Superior temporal gyrus (tissue), 1 donor: ENCODE results near the gene C9orf40.

Source experiments
- DNase-seq: peaks from one replicate; pipeline ENCODE4 v3.0.0-alpha.2; 2016; ENCODE audit errors: extremely low spot score

Gene C9orf40

DNA sequence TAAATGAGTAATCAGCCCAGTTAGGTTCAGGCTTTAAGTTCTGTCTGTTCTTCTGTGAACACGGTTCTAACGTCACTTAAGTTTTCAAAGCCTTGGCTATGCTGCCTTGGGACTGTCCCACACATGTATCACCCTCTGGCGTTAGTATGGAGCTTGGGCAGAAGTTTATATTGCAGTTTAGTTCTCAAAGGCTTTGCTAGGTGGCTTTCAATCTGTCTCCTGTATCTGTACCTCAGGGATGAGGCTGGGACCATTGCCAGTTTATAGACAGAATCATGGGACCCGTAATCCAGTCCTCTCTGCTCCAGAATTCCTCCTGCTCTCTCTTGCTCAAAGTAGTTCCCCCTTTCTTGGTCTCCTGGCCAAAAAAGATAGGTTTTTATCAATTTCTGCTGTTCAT lies 12.1 kb downstream of the C9orf40 start:
- DNase-seq: no peak

DNA sequence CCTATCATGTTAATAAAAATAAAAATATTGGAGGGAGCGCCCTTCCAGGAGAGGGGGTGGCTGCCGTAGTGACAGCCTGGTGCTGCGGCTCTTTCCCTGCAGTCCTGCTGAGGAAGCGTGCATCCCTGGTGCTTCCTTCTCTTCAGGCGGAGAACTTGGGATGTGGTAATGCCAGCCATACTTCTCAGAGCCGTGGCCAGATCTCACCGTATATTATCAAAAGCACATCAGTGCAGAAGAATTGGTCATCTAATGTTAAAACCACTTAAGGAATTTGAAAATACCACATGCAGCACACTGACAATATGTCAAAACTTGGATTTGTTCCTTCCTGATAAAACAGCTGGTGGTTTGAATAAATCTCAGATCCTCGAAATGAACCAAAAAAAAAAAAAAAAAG lies 17.7 kb downstream of the C9orf40 start:
- no peak for DNase-seq

DNA sequence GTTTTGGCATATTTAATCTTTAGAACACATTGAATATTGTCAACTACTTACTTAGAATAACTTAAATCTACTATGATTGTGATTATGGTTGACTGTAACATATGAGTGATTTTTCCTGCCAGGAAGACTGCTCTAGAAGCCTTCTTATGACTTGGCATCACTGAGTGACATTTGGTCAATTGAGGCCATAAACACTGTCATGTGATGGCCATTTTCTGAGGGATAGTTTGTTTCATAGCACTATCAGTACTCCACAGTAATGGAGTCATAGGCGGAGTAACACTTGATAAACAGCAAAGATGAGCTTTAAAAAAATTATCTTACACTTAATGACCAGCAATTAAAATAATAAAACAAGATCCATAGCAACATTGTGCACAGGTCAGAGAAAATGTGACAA lies 31.0 kb downstream of the C9orf40 start:
- DNase-seq: no peak

DNA sequence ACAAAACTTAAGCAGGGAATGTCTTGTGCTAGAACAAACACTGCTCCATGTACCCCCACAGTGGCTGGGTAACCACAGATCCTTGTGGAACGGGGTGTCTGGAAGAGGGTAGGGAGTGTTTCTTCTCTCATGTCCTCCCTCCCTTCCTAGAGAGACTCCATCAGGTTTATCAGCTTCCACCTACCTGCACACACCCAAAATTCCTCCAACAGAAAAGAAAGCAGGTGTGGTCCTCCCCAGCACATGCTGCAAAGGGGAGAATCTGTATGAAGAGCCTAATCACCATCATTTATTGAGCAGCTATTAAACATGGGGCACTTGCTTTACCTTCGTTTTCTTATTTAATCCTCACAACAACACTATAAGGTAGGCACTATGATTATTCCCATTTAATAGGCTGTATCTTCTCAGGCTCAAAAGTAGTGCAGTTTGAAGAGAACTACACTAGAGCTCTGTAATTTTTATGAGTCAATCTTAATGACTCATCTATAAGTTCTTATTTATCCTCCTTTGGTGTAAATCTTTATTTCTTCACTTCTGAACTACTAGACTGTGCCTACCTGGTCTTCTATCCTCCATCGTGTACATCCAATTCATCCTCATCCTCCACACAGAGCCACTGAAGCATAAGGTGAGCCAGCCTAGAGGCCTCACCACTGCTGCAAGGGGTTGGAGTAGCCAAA lies 31.6 kb downstream of the C9orf40 start:
- no peak for DNase-seq

DNA sequence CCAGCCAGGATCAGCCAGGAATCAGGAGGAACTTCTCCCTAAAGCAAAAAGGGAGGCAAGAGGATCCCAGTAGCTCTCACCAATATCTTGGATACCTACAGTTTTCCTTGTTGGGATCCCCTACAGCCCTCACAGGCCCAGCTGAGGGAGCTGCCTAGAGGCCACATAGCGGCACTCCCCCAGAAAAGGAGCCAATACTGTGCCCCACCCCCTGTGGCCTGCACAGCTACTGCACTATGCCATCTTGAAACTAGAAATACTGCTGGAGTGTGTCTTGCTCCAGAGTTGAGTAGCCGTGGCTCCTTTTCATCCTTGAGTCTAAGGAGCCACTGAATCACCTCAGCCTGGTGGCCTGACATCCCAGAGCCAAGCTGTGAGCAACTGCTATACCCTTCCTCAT lies 42.7 kb downstream of the C9orf40 start:
- DNase-seq: no peak

DNA sequence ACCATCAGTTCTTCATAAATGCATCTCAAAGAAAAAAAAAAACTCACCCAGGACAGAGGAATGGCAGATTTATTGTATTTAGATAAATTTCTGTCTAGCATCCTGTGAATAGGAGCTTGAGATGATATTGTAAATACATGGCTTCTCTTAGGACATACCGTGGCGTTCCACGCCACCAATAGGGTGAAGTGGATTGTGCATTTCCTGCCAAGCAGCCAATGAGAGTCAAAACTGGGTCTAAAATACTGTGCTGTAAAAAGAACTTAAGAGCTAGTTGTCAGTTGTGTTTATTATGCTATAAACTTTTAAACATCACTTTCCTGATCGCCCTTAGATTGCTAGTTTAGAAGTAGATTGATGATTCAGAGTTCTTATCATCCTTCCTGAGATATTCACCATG lies 44.0 kb downstream of the C9orf40 start:
- DNase-seq: no peak

DNA sequence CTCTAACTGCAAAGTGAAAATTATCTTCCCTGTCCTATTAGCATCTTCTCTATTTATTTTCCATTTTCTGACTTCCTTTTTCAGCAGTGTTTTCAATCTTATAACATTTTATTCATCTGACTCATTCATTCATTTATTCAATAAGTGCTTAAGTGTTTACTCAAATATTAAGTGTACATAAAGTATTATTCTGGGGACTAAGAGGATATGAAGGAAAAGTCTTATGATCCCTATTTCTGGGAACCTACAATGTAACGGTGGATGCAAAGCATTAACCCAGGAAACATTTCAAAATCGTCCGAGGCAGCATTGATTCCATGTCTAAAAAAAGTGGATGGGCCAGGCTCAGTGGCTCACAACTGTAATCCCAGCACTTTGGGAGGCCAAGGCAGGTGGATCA lies 45.6 kb downstream of the C9orf40 start:
- DNase-seq: no peak

DNA sequence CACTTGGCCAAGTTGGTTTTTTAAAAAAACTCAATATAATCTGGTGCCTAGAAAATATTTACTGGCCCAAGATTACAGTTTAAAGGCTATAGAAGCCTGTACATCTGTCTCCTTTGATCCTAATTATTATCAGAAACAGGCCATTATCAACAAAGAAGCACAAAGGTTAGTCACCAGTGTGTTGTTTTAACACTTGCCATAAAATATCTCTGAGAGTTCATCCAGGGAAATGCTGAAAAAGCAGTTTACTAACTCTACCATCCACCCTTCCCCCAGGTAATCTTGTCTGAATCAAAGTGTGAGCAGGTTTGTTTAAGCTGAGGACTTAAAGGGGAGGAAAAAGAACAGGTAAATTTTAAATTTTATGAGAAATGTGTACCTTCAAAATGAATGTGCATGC lies 51.7 kb downstream of the C9orf40 start:
- DNase-seq: no peak
